DMS 273 treated with DMSO at 0.1 percent for 48 hours (cell line): Measurements from ENCODE around the gene ZC3H11A.

Experiments used
- DNase-seq: peaks from one replicate; lab custom pipeline; 2025; lab: John Stamatoyannopoulos, UW

Gene ZC3H11A

DNA sequence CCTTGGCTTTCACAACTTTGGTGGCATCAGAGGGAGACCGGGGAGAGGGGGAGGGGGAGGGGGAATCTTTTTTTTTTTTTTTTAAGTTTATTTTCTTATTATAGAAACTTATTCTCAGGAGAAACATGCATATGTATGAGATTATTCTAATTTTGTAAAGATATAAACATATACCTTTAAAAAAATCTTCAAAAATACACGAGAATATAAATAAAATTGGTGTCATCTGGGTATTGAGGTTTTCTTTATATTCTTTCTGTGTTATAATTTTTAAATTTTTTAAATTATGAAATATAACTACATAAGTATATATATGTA is 47.1 kb downstream of the ZC3H11A start:
- DNase-seq: no peak

DNA sequence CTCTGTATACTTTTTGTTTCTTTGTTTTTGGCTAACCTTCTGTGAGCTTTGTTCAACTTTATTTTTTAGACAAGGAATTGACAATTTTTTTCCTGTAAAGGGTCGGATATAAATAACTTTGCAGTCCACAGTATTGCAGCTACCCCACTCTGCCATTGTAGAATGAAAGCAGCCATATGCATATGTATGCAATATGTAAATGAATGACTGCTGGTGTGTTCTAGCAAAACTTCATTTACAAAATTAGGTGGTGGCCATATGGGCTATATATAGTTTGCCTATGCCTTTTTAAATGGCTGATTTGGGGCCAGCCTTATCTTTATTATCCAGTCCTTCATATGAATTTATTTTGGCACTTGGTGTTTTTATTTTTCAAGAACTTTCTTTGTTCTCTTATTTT is 48.0 kb downstream of the ZC3H11A start:
- no peak for DNase-seq
